Lower leg skin (tissue), 3 donors: Measurements from ENCODE around the gene GPR3.

Source experiments
- POLR2A ChIP-seq, 2 donors: fragments of 450-650 bp; IDR thresholded peaks; one replicate each; pipeline ENCODE4 v1.6.1; 2016 to 2017; ENCODE audit warnings: antibody characterized with exemption in 2 of 2, mild to moderate bottlenecking in 1 of 2, moderate library complexity in 1 of 2
- TF ChIP-seq, protein P1 (sequence below), 3 donors: fragments of 450-650 bp; IDR thresholded peaks; one replicate each; pipeline ENCODE4 v1.5.1; 2016; ENCODE audit warnings: antibody characterized with exemption in 3 of 3, mild to moderate bottlenecking in 3 of 3, moderate library complexity in 2 of 3

DNA sequence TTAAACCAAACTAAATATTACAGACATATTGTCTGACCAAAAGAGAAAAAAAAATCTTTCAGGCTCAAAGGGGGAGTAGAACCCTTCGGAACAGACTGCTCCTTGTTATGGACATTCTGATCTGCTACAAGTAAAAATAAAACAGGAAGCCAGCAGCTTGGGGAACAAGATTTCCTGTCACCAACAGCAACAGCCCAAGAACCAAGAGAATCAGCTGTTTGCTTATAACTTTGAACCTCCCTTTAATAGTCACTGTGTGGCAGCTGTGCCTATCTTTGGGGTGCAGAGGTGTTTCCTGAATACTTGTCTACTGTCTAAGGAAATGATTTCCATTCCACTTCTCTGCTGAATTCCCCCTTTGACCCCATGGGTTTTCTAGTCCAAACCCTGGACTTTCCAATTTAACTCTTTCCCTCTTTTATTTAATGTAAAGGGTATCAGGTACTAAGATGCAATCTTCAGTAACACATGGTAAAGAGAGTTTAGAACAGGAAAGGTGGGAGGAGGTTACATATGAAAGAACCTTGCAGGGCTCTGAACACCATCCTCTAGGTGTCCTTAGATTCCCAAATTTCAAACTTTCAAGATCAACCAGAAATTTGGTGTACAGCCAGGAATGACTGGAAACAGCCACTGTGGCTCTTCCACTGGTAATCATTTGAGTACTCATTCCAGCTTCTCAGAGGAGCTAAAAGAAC is 38.6 kb downstream of the GPR3 start:
- TF ChIP-seq, protein P1, sequence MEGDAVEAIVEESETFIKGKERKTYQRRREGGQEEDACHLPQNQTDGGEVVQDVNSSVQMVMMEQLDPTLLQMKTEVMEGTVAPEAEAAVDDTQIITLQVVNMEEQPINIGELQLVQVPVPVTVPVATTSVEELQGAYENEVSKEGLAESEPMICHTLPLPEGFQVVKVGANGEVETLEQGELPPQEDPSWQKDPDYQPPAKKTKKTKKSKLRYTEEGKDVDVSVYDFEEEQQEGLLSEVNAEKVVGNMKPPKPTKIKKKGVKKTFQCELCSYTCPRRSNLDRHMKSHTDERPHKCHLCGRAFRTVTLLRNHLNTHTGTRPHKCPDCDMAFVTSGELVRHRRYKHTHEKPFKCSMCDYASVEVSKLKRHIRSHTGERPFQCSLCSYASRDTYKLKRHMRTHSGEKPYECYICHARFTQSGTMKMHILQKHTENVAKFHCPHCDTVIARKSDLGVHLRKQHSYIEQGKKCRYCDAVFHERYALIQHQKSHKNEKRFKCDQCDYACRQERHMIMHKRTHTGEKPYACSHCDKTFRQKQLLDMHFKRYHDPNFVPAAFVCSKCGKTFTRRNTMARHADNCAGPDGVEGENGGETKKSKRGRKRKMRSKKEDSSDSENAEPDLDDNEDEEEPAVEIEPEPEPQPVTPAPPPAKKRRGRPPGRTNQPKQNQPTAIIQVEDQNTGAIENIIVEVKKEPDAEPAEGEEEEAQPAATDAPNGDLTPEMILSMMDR (IDR thresholded peaks at IDR 0.05): no peak
- no peak for TF ChIP-seq POLR2A (IDR thresholded peaks at IDR 0.05)
